HG03095 (cell line): ENCODE data around the gene LRMDA.

Source experiments
- ATAC-seq: cut with Tn5 transposase; IDR thresholded peaks from one replicate; pipeline ENCODE4 v1.9.1; 2021; ENCODE audit warnings: moderate library complexity; ENCODE audit not compliant: unreplicated experiment

The LRMDA gene

DNA sequence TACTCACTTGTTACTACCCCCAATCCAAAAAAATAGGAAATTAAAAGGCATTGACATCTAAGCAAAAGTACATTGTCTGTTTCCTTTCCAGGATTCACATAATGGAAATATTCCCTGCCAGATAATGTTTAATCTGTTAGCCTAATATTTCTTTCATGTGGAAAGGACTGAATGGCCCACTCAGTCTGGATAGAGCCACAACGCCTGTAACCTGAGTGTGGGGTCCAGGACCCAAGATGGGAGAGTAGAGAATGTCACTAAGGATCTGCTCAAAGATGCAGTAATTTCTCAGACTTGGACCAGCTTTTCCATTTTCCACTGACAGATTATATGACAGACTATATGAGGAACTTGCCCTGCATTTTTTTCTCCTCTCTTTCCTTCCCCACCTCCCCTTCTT lies 1117.3 kb downstream of the LRMDA start:
- no peak for ATAC-seq

DNA sequence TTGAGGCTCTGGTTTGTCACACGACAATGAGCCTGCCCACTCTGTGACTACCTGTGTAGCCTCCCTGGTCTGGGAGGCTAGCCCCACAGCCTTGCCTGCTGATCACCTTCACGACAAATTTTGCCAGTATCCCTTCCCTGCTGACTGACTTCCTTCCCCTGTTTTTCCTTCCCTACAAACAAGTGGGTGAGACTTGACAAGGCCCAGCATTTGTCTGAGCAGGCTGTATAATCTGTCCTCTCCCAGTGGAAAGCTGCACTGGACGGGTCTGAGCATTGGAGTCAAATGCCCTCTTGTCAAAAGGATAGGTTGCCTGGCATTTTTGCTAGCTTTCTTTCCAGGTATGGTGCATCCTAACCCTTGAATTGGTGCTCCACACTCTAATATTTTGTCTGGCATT lies 1117.7 kb downstream of the LRMDA start:
- ATAC-seq: no peak

DNA sequence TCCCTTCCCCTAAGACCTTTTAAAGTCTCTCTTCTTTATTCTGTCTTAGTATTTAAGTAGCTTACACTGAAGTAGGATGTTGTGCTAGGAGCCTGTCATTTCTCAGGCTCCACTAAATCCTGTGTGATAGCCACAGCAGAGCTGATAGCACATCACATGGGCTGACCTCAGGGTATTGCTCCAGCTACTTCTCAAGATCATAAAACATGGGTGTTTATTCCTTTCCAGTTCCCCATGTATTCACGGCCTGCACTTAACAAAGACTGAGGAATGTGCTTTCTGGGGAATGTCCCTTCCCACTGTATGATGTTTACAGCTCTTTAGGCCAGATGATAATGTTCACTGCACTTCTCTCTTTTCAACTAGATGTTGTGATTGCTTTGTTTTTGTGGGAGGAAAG lies 1119.4 kb downstream of the LRMDA start:
- no peak for ATAC-seq

DNA sequence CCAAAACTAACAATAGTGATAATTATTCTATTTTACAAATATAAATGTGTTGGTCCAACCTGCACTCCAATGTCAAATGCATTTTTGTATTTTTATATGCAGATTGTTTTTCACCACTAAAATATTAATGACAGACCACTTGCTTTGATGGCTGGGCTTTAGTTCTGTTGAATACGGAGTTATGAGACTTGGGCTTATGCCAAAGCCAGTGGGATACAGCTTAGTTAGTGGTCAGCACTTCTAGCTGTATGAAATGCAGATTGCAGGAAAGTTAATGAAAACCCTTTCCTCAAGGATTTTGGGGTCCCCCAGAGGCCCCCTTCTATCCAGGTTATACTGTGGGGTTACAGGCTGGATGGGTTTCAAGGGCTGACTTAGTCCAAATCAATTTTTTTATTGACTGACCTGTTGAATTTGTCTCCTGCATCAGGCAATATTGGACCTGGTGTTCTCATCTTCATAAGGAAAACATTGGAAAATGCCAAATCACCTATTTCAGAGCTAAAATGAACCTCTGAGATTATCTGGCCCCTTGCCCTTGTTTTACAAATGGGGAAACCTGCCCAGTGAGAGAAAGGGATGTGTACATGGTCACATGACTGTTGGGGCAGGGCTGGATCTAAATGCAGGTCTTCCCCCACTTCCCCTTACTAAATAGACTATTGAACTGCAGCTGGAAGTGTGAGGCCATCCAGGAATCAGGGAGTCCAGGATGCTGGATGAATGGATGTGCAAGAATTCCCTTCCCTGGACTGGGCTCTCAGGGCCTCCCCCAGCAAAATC lies 1120.9 kb downstream of the LRMDA start:
- ATAC-seq: no peak

DNA sequence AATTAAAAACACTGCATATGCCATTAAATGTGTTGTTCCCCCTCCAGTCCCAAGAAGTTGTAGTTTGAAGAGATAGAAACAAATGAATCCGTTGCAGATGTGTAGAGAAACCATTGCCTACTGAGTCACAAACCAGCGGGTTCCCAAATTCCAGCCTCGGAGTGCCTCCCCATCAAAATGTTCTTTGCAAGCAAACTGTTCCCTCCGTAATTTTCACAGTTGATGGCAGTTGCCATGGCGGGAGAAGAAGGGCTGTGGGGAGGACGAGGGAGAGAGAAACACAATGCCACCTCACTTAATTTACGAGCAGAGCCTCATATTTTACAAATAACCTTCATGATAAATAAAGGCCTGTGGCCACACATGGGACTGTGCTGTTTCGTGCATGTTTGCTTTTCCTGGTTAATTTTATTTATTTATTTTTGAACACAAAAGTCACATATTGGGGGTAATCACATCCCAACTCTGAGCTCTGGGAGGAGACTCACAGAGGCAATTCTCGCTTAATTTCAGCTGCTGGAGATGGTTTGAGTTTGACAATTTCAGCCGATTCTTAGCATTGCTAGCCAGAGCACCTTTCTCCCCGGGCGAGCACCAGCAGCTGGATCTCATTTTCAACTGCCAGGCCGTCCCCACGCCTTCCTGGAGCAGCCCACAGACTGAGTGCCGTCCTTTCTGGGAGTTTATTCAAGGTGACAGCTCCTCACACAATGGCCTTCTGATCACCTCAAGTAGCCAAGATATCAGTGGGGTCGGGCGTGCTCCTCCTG lies 1122.0 kb downstream of the LRMDA start:
- ATAC-seq: no peak

DNA sequence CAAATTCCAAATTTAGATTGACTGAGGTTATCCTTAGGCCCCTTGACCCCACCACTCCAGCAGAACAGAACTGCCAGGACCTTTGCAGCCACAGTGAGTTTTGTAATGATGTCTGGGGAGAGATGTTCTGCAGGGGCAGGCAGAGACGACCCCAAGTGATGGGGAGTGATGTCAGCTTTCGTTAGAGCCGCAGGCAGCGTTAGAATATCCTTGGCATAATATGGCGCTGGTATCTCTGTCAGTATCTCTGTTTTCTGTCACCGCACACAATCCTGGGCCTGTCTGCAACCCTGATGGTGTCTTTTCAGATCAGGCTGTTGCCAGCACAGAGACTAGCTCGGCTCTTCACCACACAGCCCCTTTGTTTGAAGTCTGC lies 1122.6 kb downstream of the LRMDA start:
- ATAC-seq: no peak

- no peak for ATAC-seq
Measured at GRCh38 chr10:76554478-76554877, 1123.1 kb downstream of the LRMDA start.

GRCh38 chr10:76555067-76555670 lies 1123.7 kb downstream of the LRMDA start:
- no peak for ATAC-seq

GRCh38 chr10:76557366-76557765 lies 1125.9 kb downstream of the LRMDA start:
- no peak for ATAC-seq

DNA sequence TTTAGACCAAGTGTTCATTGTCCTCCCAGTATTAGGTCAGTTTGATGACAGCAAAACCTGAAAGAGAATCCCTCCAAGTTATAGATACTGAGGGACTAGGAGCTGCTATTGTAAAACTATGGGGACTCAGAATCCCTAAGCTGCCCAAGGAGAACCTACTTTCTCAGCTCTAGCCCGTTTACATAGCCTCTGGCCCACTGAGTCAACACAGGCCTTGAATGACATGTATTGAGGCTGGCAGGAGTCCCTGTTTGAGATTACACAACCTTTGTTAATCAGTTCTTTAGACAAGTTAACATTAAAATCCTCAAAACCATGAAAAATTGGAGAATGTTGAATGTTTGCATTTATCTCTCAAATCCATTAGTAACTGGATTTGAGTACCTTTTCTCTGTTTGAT lies 1127.2 kb downstream of the LRMDA start:
- ATAC-seq: no peak

GRCh38 chr10:76558996-76559891 lies 1127.8 kb downstream of the LRMDA start:
- ATAC-seq: no peak

DNA sequence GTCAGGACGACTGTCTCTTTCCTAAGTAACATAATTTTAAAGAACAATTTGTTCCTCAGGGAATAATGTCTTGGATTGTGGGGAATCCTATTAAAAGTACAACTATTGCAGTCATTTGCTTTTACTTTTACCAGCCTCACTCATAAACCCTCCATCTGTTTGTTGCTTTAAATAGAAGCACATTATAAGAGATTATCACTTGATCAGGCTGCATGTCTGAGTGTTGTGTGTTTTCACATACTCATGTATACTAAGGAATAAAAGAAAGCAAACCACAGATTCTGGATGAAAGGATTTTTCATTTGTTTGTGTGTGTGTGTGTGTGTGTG lies 1128.4 kb downstream of the LRMDA start:
- no peak for ATAC-seq

DNA sequence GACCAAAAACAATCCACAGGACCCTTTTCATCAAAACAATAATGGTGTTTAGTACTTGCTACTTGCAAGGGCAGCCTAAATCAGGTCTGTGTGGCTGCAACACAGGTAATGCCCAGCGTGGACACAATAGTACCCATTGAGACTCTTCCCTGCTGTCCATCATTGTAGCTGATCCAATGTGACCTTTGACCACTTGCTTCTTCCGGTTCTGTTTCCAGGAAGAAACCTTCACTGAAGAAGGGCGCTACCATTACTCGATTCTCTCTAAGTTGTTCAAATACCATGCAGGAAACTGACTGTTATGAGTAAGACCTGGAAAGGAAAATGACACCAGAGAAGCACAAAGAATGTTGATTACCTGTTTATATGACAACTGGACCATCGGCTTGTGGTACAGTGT lies 1128.9 kb downstream of the LRMDA start:
- no peak for ATAC-seq

GRCh38 chr10:76563286-76563685 lies 1131.9 kb downstream of the LRMDA start:
- ATAC-seq: no peak

- ATAC-seq: no peak
Measured at GRCh38 chr10:76572021-76572420, 1140.6 kb downstream of the LRMDA start.

GRCh38 chr10:76576276-76576962 lies 1145.0 kb downstream of the LRMDA start:
- no peak for ATAC-seq

GRCh38 chr10:76577455-76577854 lies 1146.0 kb downstream of the LRMDA start:
- no peak for ATAC-seq

DNA sequence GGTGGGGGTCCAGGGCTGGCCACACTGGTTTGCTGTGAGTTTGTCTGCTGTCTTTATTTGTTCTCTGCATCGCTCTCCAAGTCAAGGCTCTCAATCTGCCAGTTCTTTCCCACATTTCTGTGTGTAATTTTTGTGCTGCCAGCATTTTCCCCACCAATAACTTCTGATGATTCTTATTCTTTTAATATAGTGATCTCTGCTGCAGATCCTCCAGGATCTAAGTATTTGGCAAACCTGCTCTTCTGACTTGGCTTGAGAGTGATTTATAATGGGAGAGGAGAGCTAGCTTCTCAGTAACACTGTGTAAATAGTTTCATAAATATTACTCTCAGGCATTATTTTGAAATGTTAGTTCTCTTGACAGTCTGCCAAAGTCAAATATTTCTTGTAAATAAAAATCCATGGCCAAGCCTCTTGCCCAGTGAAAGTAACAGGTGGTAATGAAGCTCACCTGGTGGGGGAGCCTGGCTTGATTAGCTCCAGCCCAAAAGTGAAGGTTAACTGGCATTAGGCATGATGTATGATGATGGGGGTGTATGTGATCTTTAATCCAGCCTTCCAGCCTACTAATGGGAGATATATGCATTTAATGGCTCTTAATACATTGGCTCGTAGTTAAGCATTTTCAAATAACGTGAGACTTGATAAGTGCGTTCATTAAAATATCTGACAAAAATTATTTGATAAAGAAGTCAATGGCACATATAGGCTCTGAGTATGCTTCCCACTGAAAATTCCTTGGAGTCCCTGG lies 1150.3 kb downstream of the LRMDA start:
- ATAC-seq: no peak

- no peak for ATAC-seq
Measured at GRCh38 chr10:76582531-76582930, 1151.1 kb downstream of the LRMDA start.

GRCh38 chr10:76583711-76584161 lies 1152.3 kb downstream of the LRMDA start:
- ATAC-seq: no peak
